ENCODE results near the gene USB1. TPM values are rescaled to one million over a fixed set of nuclear protein-coding genes. Genes with fewer than 3 reads are reported as not detected.

USB1 gene
- total RNA-seq, 1 donor from 2014 or later = 43.0 TPM

DNA sequence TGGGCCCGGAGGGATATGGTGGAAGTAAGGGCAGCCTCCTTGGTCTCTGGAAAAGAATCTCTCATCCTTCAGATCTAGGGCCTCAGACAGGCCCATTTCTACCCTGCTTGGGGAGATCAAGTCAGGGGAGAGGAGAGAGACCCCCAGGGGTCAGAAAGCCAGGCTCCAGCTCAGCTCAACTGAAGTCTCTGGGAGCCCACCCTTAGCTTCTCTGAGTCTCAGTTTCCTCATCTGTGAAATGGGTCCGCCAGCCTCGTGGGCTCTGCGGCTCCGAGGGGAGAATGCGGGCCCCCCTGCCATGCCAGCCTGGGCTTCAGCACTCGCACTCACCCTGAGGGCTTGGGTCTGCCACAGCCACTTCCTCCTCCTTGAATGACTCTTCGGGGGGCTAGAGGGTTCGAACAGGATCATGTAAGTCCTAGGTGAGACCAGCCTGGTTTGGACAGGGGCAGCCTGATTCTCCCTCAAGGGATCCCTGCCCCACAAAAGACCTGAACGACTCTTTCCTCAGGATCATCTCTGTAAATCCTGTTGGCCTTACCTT lies 37.0 kb upstream of the USB1 start:
- no peaks in the 10 kb centered on the region for H3K4me1 Mint-ChIP-seq (ENCODE audit: low read depth)
- peaks cover 8% of the 10 kb centered on the region for H3K27me3 Mint-ChIP-seq
- no peaks in the 10 kb centered on the region for H3K36me3 Mint-ChIP-seq (ENCODE audit: insufficient read depth)
- H3K4me3 Mint-ChIP-seq (ENCODE audit: low read depth) = no peak overlapping the region
- H3K9me3 Mint-ChIP-seq (ENCODE audit: low read depth) = no peaks in the 10 kb centered on the region
- no peak for DNase-seq (ENCODE audit: low spot score, unreplicated experiment)
- no peak for TF ChIP-seq CTCF (IDR thresholded peaks at IDR 0.05; ENCODE audit: unreplicated experiment)
- H3K27ac Mint-ChIP-seq = no peak overlapping the region

- no peak for TF ChIP-seq CTCF (IDR thresholded peaks at IDR 0.05; ENCODE audit: unreplicated experiment)
- H3K9me3 Mint-ChIP-seq (ENCODE audit: low read depth) = no peaks in the 10 kb centered on the region
- peaks cover 2% of the 10 kb centered on the region for H3K4me1 Mint-ChIP-seq (ENCODE audit: low read depth)
- no peak overlapping the region for H3K4me3 Mint-ChIP-seq (ENCODE audit: low read depth)
- DNase-seq (ENCODE audit: low spot score, unreplicated experiment) = no peak
- peaks cover 6% of the 10 kb centered on the region for H3K27me3 Mint-ChIP-seq
- no peak overlapping the region for H3K27ac Mint-ChIP-seq
- no peaks in the 10 kb centered on the region for H3K36me3 Mint-ChIP-seq (ENCODE audit: insufficient read depth)
Observed at GRCh38 chr16:57966204-57966771, 34.9 kb upstream of the USB1 start.

GRCh38 chr16:57966986-57967385 lies 34.2 kb upstream of the USB1 start:
- Mint-ChIP-seq H3K9me3 (ENCODE audit: low read depth) (no peaks in the 10 kb centered on the region), H3K4me1 (ENCODE audit: low read depth) (peaks cover 2% of the 10 kb centered on the region), H3K36me3 (ENCODE audit: insufficient read depth) (no peaks in the 10 kb centered on the region), H3K4me3 (ENCODE audit: low read depth) (no peak overlapping the region), H3K27me3 (peaks cover 5% of the 10 kb centered on the region), H3K27ac (no peak overlapping the region)
- no peak for DNase-seq (ENCODE audit: low spot score, unreplicated experiment)
- no peak for TF ChIP-seq CTCF (IDR thresholded peaks at IDR 0.05; ENCODE audit: unreplicated experiment)

GRCh38 chr16:57967916-57968315 lies 33.3 kb upstream of the USB1 start:
- Mint-ChIP-seq H3K27ac (no peak overlapping the region), H3K27me3 (peaks cover 8% of the 10 kb centered on the region), H3K36me3 (ENCODE audit: insufficient read depth) (no peaks in the 10 kb centered on the region), H3K9me3 (ENCODE audit: low read depth) (no peaks in the 10 kb centered on the region), H3K4me1 (ENCODE audit: low read depth) (peaks cover 2% of the 10 kb centered on the region), H3K4me3 (ENCODE audit: low read depth) (no peak overlapping the region)
- TF ChIP-seq CTCF (IDR thresholded peaks at IDR 0.05; ENCODE audit: unreplicated experiment) = no peak
- DNase-seq (ENCODE audit: low spot score, unreplicated experiment) = no peak

GRCh38 chr16:57969451-57970123 lies 31.6 kb upstream of the USB1 start:
- peaks cover 15% of the 10 kb centered on the region for H3K27me3 Mint-ChIP-seq
- no peak overlapping the region for H3K27ac Mint-ChIP-seq
- no peaks in the 10 kb centered on the region for H3K36me3 Mint-ChIP-seq (ENCODE audit: insufficient read depth)
- no peak for DNase-seq (ENCODE audit: low spot score, unreplicated experiment)
- TF ChIP-seq CTCF (IDR thresholded peaks at IDR 0.05; ENCODE audit: unreplicated experiment) = no peak
- H3K4me1 Mint-ChIP-seq (ENCODE audit: low read depth) = peaks cover 2% of the 10 kb centered on the region
- no peak overlapping the region for H3K4me3 Mint-ChIP-seq (ENCODE audit: low read depth)
- H3K9me3 Mint-ChIP-seq (ENCODE audit: low read depth) = no peaks in the 10 kb centered on the region

Measured in progenitor cell of endocrine pancreas (in vitro differentiated cells).